ENCODE measurements around the gene SIX4. TPM values are rescaled to one million over a fixed set of nuclear protein-coding genes. Genes with fewer than 3 reads are reported as not detected.

Gene SIX4
- total and polyA plus RNA-seq, 4 donors, result 1.0 to 7.1 (median 3.2) TPM

DNA sequence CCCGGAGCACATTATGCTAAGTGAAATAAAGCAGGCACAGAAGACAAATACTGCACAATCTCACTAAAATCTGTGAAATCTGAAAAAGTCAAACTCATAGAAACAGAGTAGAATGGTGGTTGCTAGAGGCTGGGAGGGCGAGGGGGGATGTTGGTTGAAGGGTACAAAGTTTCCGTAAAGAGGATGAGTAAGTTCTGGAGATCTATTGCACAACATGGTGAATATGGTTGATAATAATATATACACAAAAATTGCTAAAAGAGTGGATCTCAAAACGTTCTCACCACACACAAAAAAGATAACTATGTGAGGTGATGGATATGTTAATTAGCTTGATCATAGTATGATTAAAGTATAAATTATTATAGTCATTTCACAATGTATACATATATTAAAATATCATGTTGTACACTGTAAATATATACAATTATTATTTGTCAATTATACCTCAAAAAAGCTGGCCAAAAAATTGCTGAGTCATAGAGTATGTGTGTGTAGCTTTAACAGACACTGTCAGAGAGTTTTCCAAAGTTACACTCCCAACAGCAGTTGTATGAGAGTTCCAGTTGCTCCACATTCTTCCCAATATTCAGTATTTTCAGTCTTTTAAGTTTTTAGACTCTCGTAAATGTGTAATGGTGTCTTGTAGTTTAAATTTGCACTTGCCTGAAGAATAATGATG is 55.6 kb downstream of the SIX4 start:
- TF ChIP-seq, protein P1, sequence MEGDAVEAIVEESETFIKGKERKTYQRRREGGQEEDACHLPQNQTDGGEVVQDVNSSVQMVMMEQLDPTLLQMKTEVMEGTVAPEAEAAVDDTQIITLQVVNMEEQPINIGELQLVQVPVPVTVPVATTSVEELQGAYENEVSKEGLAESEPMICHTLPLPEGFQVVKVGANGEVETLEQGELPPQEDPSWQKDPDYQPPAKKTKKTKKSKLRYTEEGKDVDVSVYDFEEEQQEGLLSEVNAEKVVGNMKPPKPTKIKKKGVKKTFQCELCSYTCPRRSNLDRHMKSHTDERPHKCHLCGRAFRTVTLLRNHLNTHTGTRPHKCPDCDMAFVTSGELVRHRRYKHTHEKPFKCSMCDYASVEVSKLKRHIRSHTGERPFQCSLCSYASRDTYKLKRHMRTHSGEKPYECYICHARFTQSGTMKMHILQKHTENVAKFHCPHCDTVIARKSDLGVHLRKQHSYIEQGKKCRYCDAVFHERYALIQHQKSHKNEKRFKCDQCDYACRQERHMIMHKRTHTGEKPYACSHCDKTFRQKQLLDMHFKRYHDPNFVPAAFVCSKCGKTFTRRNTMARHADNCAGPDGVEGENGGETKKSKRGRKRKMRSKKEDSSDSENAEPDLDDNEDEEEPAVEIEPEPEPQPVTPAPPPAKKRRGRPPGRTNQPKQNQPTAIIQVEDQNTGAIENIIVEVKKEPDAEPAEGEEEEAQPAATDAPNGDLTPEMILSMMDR (IDR thresholded peaks at IDR 0.05; ENCODE audit: control extremely low read depth, extremely low read depth), result no peak
- no peak overlapping the region for H3K27ac ChIP-seq (ENCODE audit: low read depth in 1 of 2, low read length in 1 of 2)
- H3K36me3 ChIP-seq (ENCODE audit: control insufficient read depth in 4 of 4, insufficient read depth in 4 of 4, low read length in 4 of 4), result no peaks in the 10 kb centered on the region
- H3K4me1 ChIP-seq (ENCODE audit: control insufficient read depth in 5 of 5, insufficient read depth in 5 of 5, low read length in 5 of 5), result no peaks in the 10 kb centered on the region
- no peak overlapping the region for H3K9ac ChIP-seq (ENCODE audit: insufficient read depth in 1 of 2, low read length in 2 of 2)
- WGBS, 2 donors, result 85 to 87% methylated on average over 5 of the region's 5 CpGs
- H3K27me3 ChIP-seq (ENCODE audit: control insufficient read depth in 3 of 3, insufficient read depth in 3 of 3, low read length in 2 of 3), result peaks cover 0 to 2% (median 0%) of the 10 kb centered on the region in 3 donors
- DNase-seq, result no peak
- no peak for ATAC-seq (ENCODE audit: insufficient read depth, low FRiP score)
- H3K4me3 ChIP-seq, result no peak overlapping the region
- H3K9me3 ChIP-seq (ENCODE audit: control insufficient read depth in 4 of 4, insufficient read depth in 3 of 4, low read length in 3 of 4), result no peaks in the 10 kb centered on the region

DNA sequence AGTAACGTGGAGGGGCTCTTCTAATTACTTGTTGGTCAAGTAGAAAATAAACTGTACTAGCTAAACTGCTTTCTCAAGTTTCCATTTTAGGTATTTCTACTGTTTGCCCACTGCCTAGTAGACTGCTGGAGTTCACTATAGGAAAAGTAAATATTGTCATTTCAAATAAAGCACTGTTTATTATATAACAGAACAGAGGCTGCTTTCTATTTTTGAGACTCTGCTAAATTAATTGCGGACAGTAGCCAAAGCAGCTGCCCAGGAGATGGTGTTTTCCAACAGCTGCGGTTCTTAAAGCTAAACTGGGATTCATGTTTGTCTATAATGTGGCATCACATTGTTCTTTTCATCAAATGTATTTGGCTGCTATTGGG is 59.0 kb downstream of the SIX4 start:
- Histone ChIP-seq H3K36me3 (ENCODE audit: control insufficient read depth in 4 of 4, insufficient read depth in 4 of 4, low read length in 4 of 4) (no peaks in the 10 kb centered on the region), H3K9ac (ENCODE audit: insufficient read depth in 1 of 2, low read length in 2 of 2) (no peak overlapping the region), H3K27ac (ENCODE audit: low read depth in 1 of 2, low read length in 1 of 2) (no peak overlapping the region), H3K27me3 (ENCODE audit: control insufficient read depth in 3 of 3, insufficient read depth in 3 of 3, low read length in 2 of 3) (peaks cover 0 to 8% (median 0%) of the 10 kb centered on the region in 3 donors), H3K4me3 (no peak overlapping the region), H3K4me1 (ENCODE audit: control insufficient read depth in 5 of 5, insufficient read depth in 5 of 5, low read length in 5 of 5) (no peaks in the 10 kb centered on the region), H3K9me3 (ENCODE audit: control insufficient read depth in 4 of 4, insufficient read depth in 3 of 4, low read length in 3 of 4) (no peaks in the 10 kb centered on the region)
- WGBS, 2 donors, result 51 to 67% methylated on average over 3 of the region's 3 CpGs
- ATAC-seq (ENCODE audit: insufficient read depth, low FRiP score) (no peak), DNase-seq (peak in 2 of 3 donors; percentile 24 to 58)
- TF ChIP-seq, protein P1 (IDR thresholded peaks at IDR 0.05; ENCODE audit: control extremely low read depth, extremely low read depth), result no peak

DNA sequence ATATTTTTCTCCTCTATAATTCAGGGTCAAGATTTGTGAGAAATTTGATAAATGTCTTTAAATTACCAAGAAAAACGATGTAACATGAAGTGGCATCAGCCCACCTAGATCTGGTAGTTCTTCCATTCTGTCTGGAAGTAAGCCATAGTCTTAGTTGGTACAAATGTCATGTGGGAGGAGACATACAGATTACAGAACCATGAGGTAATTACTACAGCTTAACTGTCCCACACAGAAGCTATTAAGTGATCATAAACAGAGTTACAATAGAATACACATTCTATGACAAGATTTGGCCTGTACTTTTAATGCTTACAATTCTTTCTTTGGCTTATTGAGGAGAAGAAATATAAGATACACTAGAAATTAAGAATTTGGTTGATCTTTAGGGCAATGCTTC is 61.2 kb downstream of the SIX4 start:
- TF ChIP-seq, protein P1 (IDR thresholded peaks at IDR 0.05; ENCODE audit: control extremely low read depth, extremely low read depth), result no peak
- no peak overlapping the region for H3K4me3 ChIP-seq
- DNase-seq (no peak), ATAC-seq (ENCODE audit: insufficient read depth, low FRiP score) (no peak)
- 80 to 82% methylated on average over 1 of the region's 1 CpG for WGBS, 2 donors
- peaks cover 0 to 27% (median 17%) of the 10 kb centered on the region in 3 donors for H3K27me3 ChIP-seq (ENCODE audit: control insufficient read depth in 3 of 3, insufficient read depth in 3 of 3, low read length in 2 of 3)
- no peaks in the 10 kb centered on the region for H3K36me3 ChIP-seq (ENCODE audit: control insufficient read depth in 4 of 4, insufficient read depth in 4 of 4, low read length in 4 of 4)
- no peak overlapping the region for H3K27ac ChIP-seq (ENCODE audit: low read depth in 1 of 2, low read length in 1 of 2)
- H3K4me1 ChIP-seq (ENCODE audit: control insufficient read depth in 5 of 5, insufficient read depth in 5 of 5, low read length in 5 of 5), result peaks cover 0 to 5% (median 0%) of the 10 kb centered on the region in 5 donors
- H3K9me3 ChIP-seq (ENCODE audit: control insufficient read depth in 4 of 4, insufficient read depth in 3 of 4, low read length in 3 of 4), result no peaks in the 10 kb centered on the region
- H3K9ac ChIP-seq (ENCODE audit: insufficient read depth in 1 of 2, low read length in 2 of 2), result no peak overlapping the region
